NCI-H2171 treated with DMSO at 0.1 percent for 48 hours (cell line): ENCODE results near the gene NAT16.

ENCODE experiments used
- DNase-seq: peaks from one replicate; lab custom pipeline; 2025; lab: John Stamatoyannopoulos, UW

NAT16 gene

DNA sequence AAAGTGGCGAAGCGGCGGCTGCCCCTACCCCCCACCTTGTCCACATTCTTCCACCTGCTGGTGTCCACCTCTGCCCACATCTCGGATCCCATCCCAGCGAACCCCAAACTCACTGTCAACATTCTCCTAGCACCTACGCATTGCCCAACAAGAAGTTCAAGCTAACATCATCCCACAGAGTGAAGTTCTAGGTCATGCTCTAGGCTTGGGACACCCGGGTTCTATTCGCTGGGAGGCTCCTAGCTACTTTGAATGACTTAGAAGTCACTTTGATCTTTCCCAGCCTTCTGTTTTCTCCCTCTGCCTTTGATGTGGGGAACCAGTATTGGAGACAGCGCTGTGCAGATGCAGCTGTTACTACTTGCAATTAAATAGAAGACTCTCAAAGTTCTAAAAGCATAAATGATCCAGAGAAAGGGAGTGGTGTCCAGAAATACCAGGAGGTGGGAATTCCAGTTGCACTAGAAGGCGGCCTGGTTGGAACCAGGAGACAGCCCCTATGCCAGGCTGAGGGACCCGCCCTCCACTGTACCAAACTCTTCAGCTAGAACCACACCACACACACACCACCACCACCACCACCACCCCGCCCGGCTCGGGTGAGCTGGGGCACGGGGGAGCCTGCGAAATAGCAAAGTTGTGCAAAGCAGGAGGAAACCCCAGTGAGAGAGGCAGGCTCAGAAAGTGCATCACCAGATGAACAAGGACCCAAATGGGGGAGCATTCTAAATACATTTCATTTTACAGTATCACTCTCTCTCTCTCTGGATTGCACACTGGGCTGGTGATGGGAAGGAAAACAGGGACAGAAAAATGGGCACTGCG is 9.3 kb downstream of the NAT16 start:
- no peak for DNase-seq

DNA sequence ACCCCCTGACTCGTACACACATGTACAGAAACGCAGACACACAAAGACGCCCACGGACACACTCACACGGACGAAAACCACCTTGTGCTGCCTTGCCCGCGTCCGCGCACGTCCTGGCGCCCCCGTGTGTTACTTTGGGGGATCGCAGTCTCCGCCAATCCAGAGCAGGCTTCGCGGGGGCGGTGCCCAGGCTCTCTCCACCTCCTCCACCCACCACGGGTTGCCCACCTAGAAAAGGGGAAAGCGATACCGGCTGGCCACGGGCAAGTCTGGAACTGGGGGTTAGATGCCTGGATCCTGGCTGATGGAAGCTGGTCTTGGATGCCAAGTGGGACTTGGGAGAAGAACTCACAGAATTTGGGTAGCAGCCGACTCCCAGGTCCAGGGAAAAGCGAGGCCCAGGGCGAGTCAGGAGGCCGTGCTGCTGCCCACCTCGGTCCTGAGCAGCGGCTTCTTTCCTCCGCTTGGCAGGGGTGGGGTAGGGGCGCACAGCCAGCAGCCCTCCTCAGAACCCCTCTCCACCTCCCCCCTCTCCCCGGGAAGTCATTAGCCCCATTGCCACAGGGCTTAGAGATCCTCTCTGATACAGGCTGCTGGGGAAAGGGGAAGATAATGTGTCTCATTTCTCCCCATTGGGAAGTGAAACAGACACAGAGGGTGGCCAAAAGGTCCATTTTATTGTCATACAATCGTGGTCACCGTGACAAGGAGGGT is 10.1 kb downstream of the NAT16 start:
- peak; percentile 50 for DNase-seq

DNA sequence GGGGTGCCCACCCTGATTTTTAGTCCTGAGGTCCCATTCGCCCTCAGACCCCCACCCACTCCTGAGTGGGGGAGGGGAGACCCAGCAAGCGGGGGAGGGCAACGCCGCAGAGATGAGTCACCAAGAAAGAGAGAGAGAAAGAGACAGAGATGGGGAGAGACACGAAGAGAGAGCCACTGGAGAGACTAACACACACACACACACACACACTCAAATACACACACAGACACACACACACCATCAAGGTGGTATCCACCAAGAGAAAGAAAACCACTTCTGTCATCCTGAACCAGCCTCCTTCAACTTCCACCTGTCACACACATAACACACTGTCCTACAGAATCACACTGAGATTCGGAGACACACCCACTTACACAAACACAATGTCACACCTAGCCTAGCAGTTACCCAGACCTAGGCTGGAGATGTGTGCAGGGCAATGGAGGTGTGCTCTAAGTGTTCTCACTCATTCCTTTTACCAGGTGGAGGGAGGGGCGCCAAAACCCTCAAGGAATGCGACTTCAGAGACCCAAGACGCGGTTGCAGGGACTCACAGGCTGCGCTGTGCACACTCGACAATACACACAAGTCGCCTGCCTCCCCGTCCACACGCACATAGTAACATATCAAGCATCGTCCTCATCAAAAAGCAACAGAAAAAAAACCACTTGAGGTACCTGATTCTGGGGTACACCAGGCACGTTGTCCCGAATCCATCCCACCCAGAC is 10.8 kb downstream of the NAT16 start:
- no peak for DNase-seq

DNA sequence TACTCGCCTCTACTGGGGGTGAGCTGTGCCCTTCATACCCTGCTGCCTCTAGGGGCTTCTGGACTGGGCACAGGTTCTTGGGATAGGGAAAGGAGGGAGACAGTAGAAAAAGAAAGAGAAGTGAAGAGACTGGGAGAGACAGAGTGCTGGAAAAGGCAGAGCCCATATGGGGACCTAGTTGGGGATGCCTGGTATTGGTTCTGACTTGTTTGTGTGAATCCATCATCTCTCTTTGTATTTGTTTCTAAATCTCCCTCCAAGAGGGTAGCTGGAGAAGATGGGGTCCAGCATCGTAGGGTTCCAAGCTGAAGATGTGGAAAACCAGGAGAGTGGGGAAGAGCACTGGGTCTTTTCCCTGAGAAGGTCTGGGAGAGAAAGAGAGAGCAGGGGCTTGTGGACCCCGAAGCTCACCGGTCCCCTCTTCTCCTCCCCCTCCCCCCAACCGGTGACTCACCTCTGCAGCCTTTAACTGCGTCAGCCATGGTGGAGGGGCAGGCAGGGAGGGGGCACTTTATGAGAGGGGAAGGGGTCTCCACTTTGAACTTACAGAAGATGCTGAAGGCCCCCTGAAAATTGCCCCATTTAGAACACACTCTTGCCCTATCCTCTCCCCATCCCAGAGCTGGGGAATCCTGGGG is 11.6 kb downstream of the NAT16 start:
- DNase-seq: no peak

- DNase-seq: no peak
Observed at GRCh38 chr7:101167645-101168411, 12.3 kb downstream of the NAT16 start.

- DNase-seq: peak; percentile 89
Observed at GRCh38 chr7:101166909-101167644, 13.0 kb downstream of the NAT16 start.

DNA sequence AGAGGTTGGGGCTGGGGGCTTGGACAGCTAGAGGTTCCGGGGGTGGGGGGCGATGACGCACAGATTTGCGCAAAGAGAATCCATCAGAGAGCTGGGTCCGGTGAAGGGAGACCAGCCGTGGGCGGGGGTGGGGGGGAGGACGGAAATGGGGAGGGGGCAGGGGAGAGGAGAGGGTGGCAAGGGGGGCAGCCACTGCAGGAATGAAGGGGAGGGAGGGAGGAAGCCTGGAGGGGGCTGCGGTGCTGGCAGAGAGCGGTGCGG is 13.5 kb downstream of the NAT16 start:
- no peak for DNase-seq

DNA sequence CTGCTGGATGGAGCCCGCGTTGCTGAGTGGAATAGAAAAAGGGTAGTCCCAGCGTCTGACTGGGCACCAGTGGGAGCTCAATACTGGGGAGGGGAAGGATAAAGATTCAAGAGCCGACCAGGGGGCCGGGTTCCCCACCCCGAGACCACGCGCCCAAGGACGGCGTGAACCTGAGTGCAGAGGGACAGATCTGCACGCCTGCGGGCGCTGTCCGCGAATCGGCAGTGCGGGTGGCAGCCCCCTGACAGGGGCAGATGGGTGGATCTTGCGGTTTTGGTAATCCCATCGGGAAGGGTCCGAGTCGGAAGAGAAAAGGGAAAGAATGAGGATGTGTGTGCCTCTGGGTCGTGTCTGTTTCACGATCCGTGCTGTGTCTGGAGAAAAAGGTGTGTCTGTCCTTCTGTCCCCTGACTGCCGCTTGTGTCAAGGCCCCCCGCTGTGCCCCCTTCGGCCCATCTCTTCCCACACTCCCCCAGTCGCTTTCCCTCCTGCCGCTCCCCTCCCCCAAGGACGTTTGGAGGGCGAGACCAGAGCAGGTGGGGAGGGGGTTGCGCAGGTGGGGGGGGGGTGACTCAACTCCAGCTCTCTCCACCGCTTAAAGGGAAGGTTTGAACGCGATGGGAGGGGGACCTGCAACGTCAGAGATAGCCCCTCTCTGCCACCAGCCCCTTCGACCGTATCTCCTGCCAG is 14.0 kb downstream of the NAT16 start:
- DNase-seq: peak; percentile 33

DNA sequence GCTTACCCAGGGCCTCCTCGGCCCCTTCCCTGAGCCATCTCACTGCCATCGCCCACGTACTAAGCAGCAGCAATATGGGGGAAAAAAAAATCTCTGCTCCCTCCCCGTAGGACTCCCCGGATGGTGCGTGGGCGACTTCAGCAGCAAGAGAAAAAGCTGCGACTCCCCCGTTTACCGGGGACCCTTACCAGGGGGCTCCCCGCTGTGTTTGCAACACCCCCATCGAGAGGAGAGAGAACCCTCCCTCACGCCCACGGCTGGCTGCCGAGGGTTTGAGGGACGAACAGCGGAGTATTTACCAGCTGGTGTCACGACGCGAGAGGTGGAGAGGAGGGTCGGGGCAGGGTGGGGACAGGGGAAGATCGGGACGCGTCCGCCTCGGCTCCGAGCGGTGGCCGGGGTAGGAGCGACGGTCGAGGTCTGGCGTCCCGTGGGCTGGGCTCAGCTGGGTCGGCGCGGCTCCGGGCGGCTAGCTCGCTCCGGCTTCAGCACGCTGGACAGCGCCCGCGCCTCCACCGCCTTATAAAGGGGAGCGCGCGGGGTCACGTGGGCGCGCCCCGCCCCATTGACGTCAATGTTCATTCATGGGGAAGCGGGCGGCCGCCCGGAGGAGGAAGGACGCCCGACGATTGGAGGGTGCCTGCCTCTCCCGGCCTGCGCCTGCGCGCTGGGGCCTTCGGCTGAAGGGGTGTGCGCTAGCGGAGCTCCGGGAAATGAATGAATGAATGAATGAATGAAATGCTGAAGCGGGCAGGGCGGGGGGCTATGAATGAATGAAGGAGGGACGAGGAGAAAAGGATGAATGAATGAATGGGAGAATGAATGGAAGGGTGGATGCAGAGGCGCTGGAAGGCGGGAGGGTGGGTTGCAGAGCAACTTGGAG is 14.8 kb downstream of the NAT16 start, which contains the start of gene VGF:
TSS of gene VGF (minus strand) at position 495 of the 883 bp plus-strand sequence. CDS start 726 bp downstream, outside the sequence.
- peak; percentile 92 for DNase-seq

GRCh38 chr7:101164071-101164840 is 15.8 kb downstream of the NAT16 start:
- peak; percentile 14 for DNase-seq

GRCh38 chr7:101163279-101164070 is 16.6 kb downstream of the NAT16 start:
- peak; percentile 60 for DNase-seq

DNA sequence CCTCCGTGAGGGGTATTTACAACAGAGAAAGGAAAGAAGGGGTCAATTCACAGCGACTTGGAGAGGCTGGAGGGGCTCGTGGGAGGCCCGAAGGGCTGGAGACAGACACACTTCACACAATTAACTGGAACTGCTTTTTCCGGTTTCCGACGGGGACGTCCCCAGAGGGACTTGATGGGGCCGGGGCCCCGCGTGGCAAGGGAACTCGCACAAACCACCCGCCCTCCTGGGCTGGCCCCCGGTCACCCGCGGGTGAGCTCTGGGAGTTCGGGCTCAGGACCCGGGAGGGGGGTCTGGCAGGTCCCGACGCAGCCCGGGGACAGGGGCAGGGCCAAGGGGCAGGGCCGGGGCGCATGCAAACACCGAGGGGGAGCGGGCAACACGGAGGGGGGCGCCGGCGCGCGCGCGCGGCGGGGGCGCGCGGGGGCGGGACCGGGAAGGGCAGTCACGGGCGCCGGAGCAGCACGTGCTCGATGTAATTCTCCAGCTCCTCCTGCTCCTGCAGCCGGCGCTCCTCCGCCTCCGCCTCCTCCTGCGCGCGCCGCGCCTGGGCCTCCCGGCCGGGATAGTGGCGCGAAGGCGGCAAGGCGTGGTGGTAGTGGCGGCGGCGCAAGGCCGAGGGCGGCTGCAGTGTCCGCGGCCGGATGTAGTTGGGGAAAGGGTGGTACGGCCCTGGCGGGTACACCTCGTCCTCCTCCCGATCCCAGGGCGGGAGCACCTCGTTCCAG is 17.4 kb downstream of the NAT16 start:
- peak; percentile 66 for DNase-seq

GRCh38 chr7:101161692-101162471 is 18.2 kb downstream of the NAT16 start:
- no peak for DNase-seq

GRCh38 chr7:101160910-101161309 is 19.2 kb downstream of the NAT16 start:
- no peak for DNase-seq

- no peak for DNase-seq
Observed at GRCh38 chr7:101159696-101160674, 20.1 kb downstream of the NAT16 start.
